Measurements from ENCODE around the gene TRMT61A. TPM values are rescaled to one million over a fixed set of nuclear protein-coding genes. Genes with fewer than 3 reads are reported as not detected.

Gene TRMT61A
- total and polyA plus RNA-seq, 2 donors from 2014 or later, result 11.9 to 16.0 TPM

DNA sequence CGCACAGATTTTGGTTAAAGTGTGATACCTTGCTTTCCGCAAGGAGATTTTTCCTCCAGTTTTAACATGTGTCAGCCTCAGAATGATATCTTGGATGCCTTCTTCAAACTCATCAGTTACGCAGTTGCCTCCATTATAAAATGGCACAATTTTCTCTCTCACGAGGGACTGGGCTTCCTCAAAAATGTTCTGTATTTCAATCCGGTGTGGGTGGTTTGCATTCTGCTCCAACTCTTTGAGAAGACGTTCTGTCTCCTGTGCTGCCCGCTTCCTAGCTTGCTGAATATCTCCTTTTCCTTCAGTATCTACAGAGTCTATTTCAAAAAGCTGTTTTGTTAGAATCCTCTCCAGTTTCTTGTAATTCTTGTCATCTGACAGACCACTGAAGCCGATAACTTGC, 31.7 kb downstream of the TRMT61A start:
- Histone ChIP-seq H3K4me1 (ENCODE audit: control insufficient read depth in 2 of 3, insufficient read depth in 2 of 3, low read depth in 1 of 3, low read length in 3 of 3) (peaks cover 7 to 28% (median 20%) of the 10 kb centered on the region in 3 donors), H3K4me3 (ENCODE audit: low read length in 3 of 3) (peak overlapping the region in 1 of 3 donors; percentile 86), H3K9ac (ENCODE audit: low read length in 3 of 3) (peak overlapping the region in 1 of 3 donors; percentile 77), H3K36me3 (ENCODE audit: control insufficient read depth in 2 of 3, insufficient read depth in 3 of 3, low read length in 3 of 3) (peaks cover 0 to 18% (median 7%) of the 10 kb centered on the region in 3 donors), H3K27ac (ENCODE audit: low read depth in 2 of 2, low read length in 2 of 2) (peak overlapping the region in 1 of 2 donors; percentile 29), H3K9me3 (ENCODE audit: control insufficient read depth in 2 of 3, insufficient read depth in 1 of 3, low read length in 3 of 3) (no peaks in the 10 kb centered on the region), H3K27me3 (ENCODE audit: control insufficient read depth, insufficient read depth, low read length) (no peaks in the 10 kb centered on the region)
- intact Hi-C loops (cut with DNase I), result no loop called here
- TF ChIP-seq, protein P1, sequence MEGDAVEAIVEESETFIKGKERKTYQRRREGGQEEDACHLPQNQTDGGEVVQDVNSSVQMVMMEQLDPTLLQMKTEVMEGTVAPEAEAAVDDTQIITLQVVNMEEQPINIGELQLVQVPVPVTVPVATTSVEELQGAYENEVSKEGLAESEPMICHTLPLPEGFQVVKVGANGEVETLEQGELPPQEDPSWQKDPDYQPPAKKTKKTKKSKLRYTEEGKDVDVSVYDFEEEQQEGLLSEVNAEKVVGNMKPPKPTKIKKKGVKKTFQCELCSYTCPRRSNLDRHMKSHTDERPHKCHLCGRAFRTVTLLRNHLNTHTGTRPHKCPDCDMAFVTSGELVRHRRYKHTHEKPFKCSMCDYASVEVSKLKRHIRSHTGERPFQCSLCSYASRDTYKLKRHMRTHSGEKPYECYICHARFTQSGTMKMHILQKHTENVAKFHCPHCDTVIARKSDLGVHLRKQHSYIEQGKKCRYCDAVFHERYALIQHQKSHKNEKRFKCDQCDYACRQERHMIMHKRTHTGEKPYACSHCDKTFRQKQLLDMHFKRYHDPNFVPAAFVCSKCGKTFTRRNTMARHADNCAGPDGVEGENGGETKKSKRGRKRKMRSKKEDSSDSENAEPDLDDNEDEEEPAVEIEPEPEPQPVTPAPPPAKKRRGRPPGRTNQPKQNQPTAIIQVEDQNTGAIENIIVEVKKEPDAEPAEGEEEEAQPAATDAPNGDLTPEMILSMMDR (IDR thresholded peaks at IDR 0.05; ENCODE audit: borderline replicate concordance, extremely low read depth, insufficient read depth), result no peak
- DNase-seq, result no peak
- no peak for FAIRE-seq

DNA sequence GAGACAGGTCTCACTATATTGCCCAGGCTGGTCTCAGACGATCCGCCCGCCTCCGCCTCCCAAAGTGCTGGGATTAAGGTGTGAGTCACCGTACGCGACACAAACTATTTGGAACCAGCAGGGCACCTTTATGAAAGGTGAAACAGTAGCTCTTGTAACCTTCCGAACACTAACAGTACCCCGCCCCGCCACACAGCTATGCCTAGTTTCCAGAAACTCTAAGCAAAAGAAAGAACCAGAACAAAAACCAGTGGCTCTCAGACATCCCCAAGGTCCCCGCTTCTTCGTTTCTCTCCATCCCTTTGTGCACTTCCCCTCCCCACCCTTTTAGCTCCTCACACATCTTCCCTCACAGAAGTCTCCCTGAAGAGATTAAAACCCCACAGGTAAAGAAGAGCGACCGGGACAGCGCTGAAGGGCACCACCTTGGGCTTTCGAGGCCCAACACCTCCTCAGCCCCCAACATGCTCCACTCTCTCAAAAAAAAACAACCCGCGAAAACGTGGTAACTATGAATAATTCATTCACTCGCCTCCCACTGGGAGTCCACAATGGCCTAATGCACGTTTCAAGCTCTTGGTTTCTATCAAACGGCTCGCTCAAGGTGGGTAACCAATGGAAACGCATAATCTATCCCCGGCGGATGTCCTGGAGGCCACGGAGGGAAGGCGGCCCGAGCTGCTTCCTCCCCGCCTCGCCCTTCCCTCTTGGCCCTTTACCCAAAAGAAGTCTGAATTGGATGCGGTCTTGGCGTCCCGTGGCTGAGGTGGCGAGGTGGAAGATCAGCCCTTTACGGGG, 32.6 kb downstream of the TRMT61A start:
- DNase-seq, result peak; percentile 36 to 80 (median 54)
- Histone ChIP-seq H3K36me3 (ENCODE audit: control insufficient read depth in 2 of 3, insufficient read depth in 3 of 3, low read length in 3 of 3) (peaks cover 0 to 18% (median 7%) of the 10 kb centered on the region in 3 donors), H3K27ac (ENCODE audit: low read depth in 2 of 2, low read length in 2 of 2) (peak overlapping the region; percentile 93), H3K27me3 (ENCODE audit: control insufficient read depth, insufficient read depth, low read length) (no peaks in the 10 kb centered on the region), H3K9ac (ENCODE audit: low read length in 3 of 3) (peak overlapping the region; percentile 47 to 77 (median 61)), H3K4me1 (ENCODE audit: control insufficient read depth in 2 of 3, insufficient read depth in 2 of 3, low read depth in 1 of 3, low read length in 3 of 3) (peaks cover 7 to 28% (median 20%) of the 10 kb centered on the region in 3 donors), H3K9me3 (ENCODE audit: control insufficient read depth in 2 of 3, insufficient read depth in 1 of 3, low read length in 3 of 3) (no peaks in the 10 kb centered on the region), H3K4me3 (ENCODE audit: low read length in 3 of 3) (peak overlapping the region; percentile 70 to 87 (median 86))
- FAIRE-seq, result no peak
- intact Hi-C loops (cut with DNase I), result no loop called here
- TF ChIP-seq, protein P1 (IDR thresholded peaks at IDR 0.05; ENCODE audit: borderline replicate concordance, extremely low read depth, insufficient read depth), result no peak

- H3K27me3 ChIP-seq (ENCODE audit: control insufficient read depth, insufficient read depth, low read length), result no peaks in the 10 kb centered on the region
- H3K4me1 ChIP-seq (ENCODE audit: control insufficient read depth in 2 of 3, insufficient read depth in 2 of 3, low read depth in 1 of 3, low read length in 3 of 3), result peaks cover 7 to 28% (median 20%) of the 10 kb centered on the region in 3 donors
- DNase-seq, result no peak
- H3K36me3 ChIP-seq (ENCODE audit: control insufficient read depth in 2 of 3, insufficient read depth in 3 of 3, low read length in 3 of 3), result peaks cover 0 to 18% (median 7%) of the 10 kb centered on the region in 3 donors
- TF ChIP-seq, protein P1 (IDR thresholded peaks at IDR 0.05; ENCODE audit: borderline replicate concordance, extremely low read depth, insufficient read depth), result no peak
- intact Hi-C loops (cut with DNase I), result no loop called here
- H3K4me3 ChIP-seq (ENCODE audit: low read length in 3 of 3), result peak overlapping the region; percentile 70 to 87 (median 86)
- no peak for FAIRE-seq
- H3K9ac ChIP-seq (ENCODE audit: low read length in 3 of 3), result peak overlapping the region; percentile 47 to 77 (median 61)
- H3K27ac ChIP-seq (ENCODE audit: low read depth in 2 of 2, low read length in 2 of 2), result peak overlapping the region; percentile 93
- H3K9me3 ChIP-seq (ENCODE audit: control insufficient read depth in 2 of 3, insufficient read depth in 1 of 3, low read length in 3 of 3), result no peaks in the 10 kb centered on the region
Observed at GRCh38 chr14:103562179-103562428, 33.1 kb downstream of the TRMT61A start.

Measured in kidney (tissue), 14 donors.